OCI-LY3 (cell line): Measurements from ENCODE around the gene SLC25A29.
"Not testable (repeated sequence)": the region's sequence is repeated elsewhere in the genome, so short reads cannot be mapped to it uniquely, and the experiment has no call there.

Experiments used
- H2AFZ ChIP-seq: fragments of 200-600, 300-600 bp; shearing (Covaris generic); 2 replicates; pipeline ENCODE4 v1.6.0; 2014; ENCODE audit warnings: antibody characterized with exemption, low read depth, low read length
- H3K27ac ChIP-seq: fragments of 200-600, 300-600 bp; sonication (generic); 2 replicates; pipeline ENCODE4 v1.5.1; 2014; ENCODE audit warnings: mild to moderate bottlenecking, low read length, moderate library complexity, mixed read lengths
- H3K27me3 ChIP-seq: fragments of 200-600, 300-600 bp; sonication (generic); 2 replicates; pipeline ENCODE4 v1.6.1; 2014; ENCODE audit warnings: low read depth, low read length, mixed read lengths
- H3K36me3 ChIP-seq: fragments of 200-600, 300-600 bp; sonication (generic); replicated peaks from 2 replicates; pipeline ENCODE3; 2014; ENCODE audit warnings: low read depth, low read length, mixed read lengths
- H3K4me1 ChIP-seq: fragments of 300-600, 200-600 bp; sonication (generic); 2 replicates; pipeline ENCODE4 v1.6.1; 2014; ENCODE audit warnings: low read length, mixed read lengths
- H3K4me2 ChIP-seq: fragments of 200-600, 300-600 bp; sonication (generic); 2 replicates; pipeline ENCODE4 v1.6.1; 2014; ENCODE audit warnings: low read length, mixed read lengths
- H3K4me3 ChIP-seq: fragments of 300-600, 200-600 bp; sonication (generic); 2 replicates; pipeline ENCODE4 v1.5.1; 2014; ENCODE audit warnings: antibody characterized with exemption, mild to moderate bottlenecking, low read length, moderate library complexity
- H3K79me2 ChIP-seq: fragments of 300-600, 200-600 bp; shearing (Covaris generic); 2 replicates; pipeline ENCODE4 v1.6.1; 2014; ENCODE audit warnings: mild to moderate bottlenecking, low read length, mixed read lengths
- H3K9ac ChIP-seq: fragments of 300-600, 200-600 bp; shearing (Covaris generic); 2 replicates; pipeline ENCODE4 v1.6.0; 2014; ENCODE audit warnings: mild to moderate bottlenecking, low read length, moderate library complexity
- H3K9me3 ChIP-seq: fragments of 200-600, 300-600 bp; shearing (Covaris generic); 2 replicates; pipeline ENCODE4 v1.6.1; 2014; ENCODE audit warnings: low read length, mixed read lengths; ENCODE audit not compliant: insufficient read depth
- H4K20me1 ChIP-seq: fragments of 200-600, 300-600 bp; sonication (generic); 2 replicates; pipeline ENCODE4 v1.6.1; 2016; ENCODE audit warnings: low read length, mixed read lengths; ENCODE audit not compliant: insufficient read depth
- CTCF ChIP-seq: fragments of 200-600, 300-600 bp; sonication (generic); IDR thresholded peaks from 2 replicates; pipeline ENCODE4 v1.5.1; 2014; ENCODE audit warnings: antibody characterized with exemption, low read length, low read depth
- EZH2phosphoT487 ChIP-seq: fragments of 200-600 bp; shearing (Covaris generic); IDR thresholded peaks from 2 replicates; pipeline ENCODE4 v1.6.1; 2018; ENCODE audit warnings: antibody characterized with exemption, mixed run types, low read depth

The SLC25A29 gene

GRCh38 chr14:100285913-100286400 is 20.3 kb downstream of the SLC25A29 start:
- peak overlapping the region; percentile 98 for H3K4me3 ChIP-seq
- H3K4me1 ChIP-seq = peaks cover 19% of the 10 kb centered on the region
- H3K79me2 ChIP-seq = peaks cover 18% of the 10 kb centered on the region; the same call in 1 of the 2 replicates
- TF ChIP-seq CTCF (no peak), EZH2phosphoT487 (no peak)
- H3K36me3 ChIP-seq = peaks cover 13% of the 10 kb centered on the region
- H2AFZ ChIP-seq = no peak overlapping the region
- H3K9me3 ChIP-seq = no peaks in the 10 kb centered on the region
- no peaks in the 10 kb centered on the region for H4K20me1 ChIP-seq
- H3K4me2 ChIP-seq = peak overlapping the region; percentile 98
- peak overlapping the region; percentile 99 for H3K9ac ChIP-seq
- no peaks in the 10 kb centered on the region for H3K27me3 ChIP-seq
- no peak overlapping the region for H3K27ac ChIP-seq

- peaks cover 22% of the 10 kb centered on the region for H3K79me2 ChIP-seq
- H3K9me3 ChIP-seq = no peaks in the 10 kb centered on the region
- peak overlapping the region; percentile 98 for H3K4me3 ChIP-seq
- TF ChIP-seq EZH2phosphoT487 (no peak), CTCF (peak; percentile 80)
- no peaks in the 10 kb centered on the region for H4K20me1 ChIP-seq
- peak overlapping the region; percentile 98 for H3K4me2 ChIP-seq
- H3K9ac ChIP-seq = peak overlapping the region; percentile 99
- H2AFZ ChIP-seq = peak overlapping the region; percentile 86; the same call in 1 of the 2 replicates
- peaks cover 13% of the 10 kb centered on the region for H3K36me3 ChIP-seq
- peak overlapping the region; percentile 76 for H3K27ac ChIP-seq
- peaks cover 17% of the 10 kb centered on the region for H3K4me1 ChIP-seq
- no peaks in the 10 kb centered on the region for H3K27me3 ChIP-seq
These were observed 21.0 kb downstream of the SLC25A29 start for GRCh38 chr14:100285021-100285912.

- H3K79me2 ChIP-seq = peaks cover 31% of the 10 kb centered on the region
- no peak overlapping the region for H2AFZ ChIP-seq
- no peaks in the 10 kb centered on the region for H3K27me3 ChIP-seq
- peaks cover 11% of the 10 kb centered on the region for H3K4me1 ChIP-seq
- TF ChIP-seq EZH2phosphoT487 (no peak), CTCF (no peak)
- peaks cover 15% of the 10 kb centered on the region for H3K36me3 ChIP-seq
- H3K4me3 ChIP-seq = peak overlapping the region; percentile 98
- H3K4me2 ChIP-seq = peak overlapping the region; percentile 98
- no peaks in the 10 kb centered on the region for H3K9me3 ChIP-seq
- peaks cover 4% of the 10 kb centered on the region; the same call in 1 of the 2 replicates for H4K20me1 ChIP-seq
- no peak overlapping the region for H3K27ac ChIP-seq
- H3K9ac ChIP-seq = peak overlapping the region; percentile 99
These were observed 22.0 kb downstream of the SLC25A29 start for GRCh38 chr14:100283984-100284881.

GRCh38 chr14:100283436-100283835 is 22.8 kb downstream of the SLC25A29 start:
- H3K4me1 ChIP-seq = peaks cover 11% of the 10 kb centered on the region
- not testable (repeated sequence) for H3K27ac ChIP-seq, H3K9ac ChIP-seq, H2AFZ ChIP-seq, H3K4me3 ChIP-seq, H3K4me2 ChIP-seq, H3K27me3 ChIP-seq, H3K9me3 ChIP-seq
- H3K36me3 ChIP-seq = peaks cover 18% of the 10 kb centered on the region
- H3K79me2 ChIP-seq = peaks cover 39% of the 10 kb centered on the region
- H4K20me1 ChIP-seq = peaks cover 11% of the 10 kb centered on the region
